Endometrial microvascular endothelial cells (primary cell): Measurements from ENCODE around the gene JUN. TPM values are rescaled to one million over a fixed set of nuclear protein-coding genes. Genes with fewer than 3 reads are reported as not detected.

Experiments
- in situ Hi-C: cut with HindIII; loops from 2 replicates; pipeline ENCODE4 v1.10.0; 2017; ENCODE audit warnings: low sequenced_read_pairs, low pct_unique_long_range_greater_than_20kb; ENCODE audit errors: inconsistent ontology term
- total RNA-seq: library from RNA; depleted of rRNA; stranded (reverse); fragments of >200 nt; gene quantifications from one replicate; pipeline ENCODE4 v1.2.3, GENCODE V29; 2015; ENCODE audit errors: inconsistent ontology term

JUN gene
- total RNA-seq, 1 donor from 2014 or later, result 117 TPM

DNA sequence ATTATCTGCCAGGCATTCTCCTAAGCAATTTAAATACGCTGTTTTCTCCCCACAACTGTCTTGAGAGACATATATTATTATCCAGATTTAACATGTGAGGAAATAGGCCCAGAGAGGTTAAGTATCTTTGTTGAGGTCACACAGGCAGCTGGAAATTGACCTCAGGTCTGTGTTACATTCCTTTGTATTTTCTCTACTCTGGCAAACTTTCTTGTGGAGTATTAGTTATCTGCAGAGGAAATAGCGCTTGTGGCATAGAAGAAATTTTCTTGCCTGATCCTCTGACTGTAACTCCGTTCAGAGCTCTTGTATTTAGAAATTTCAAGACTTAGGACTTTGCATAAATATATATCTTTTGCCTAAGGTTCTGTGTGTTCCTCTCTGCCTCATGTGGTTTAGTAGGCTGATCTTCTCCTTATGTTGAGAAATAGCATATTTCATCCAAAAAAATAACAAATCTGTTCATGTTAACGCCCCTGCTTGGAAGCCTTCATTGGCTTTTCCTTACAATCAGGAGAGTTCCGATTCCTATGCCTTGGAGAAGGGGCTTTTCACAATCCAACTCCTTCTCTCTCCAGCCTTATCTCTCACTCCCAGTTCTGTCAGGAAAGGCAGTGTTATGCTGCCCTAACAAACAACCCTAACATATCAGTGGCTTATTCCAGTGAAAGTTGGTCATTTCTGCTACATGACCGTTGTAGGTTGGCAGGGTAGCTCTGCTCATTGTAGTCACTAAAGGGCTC is 2.5 kb upstream of the JUN start:
- in situ Hi-C loops, result loop anchor here (5.0 kb wide), 1 partner anchor 66 kb away; no protein-coding TSS in a partner anchor

DNA sequence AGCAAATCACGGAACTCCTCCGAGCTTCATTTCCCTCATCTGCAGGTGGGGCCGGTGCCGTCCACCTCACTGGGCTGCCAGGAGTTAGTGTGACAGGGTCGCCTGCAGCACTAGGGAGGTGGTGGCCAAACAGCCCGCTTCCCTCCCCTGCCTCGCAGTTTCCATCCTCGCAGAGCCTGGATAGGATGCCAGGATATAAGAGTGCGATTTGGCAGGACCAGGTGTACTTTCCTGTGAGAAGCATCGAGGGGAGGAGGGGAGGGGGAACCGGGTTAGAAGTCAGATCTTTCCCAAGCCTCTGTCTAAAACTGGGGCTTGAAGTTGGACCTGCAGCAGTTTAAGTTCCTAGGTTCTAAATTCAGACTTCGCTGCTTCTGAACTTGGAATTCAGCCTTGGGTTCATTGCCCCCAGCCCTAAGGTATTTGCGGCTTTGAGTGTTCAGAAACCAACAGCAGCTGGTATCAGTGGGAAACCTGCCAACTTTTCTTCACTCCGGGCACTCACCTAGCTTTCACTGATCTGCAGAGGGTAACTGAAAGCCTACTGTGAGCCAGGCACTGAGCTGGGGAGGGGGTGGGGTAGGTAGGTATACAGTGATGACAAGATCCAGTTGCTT is 1.7 kb upstream of the JUN start:
- in situ Hi-C loops, result loop anchor here (5.0 kb wide), 1 partner anchor 67 kb away; no protein-coding TSS in a partner anchor

DNA sequence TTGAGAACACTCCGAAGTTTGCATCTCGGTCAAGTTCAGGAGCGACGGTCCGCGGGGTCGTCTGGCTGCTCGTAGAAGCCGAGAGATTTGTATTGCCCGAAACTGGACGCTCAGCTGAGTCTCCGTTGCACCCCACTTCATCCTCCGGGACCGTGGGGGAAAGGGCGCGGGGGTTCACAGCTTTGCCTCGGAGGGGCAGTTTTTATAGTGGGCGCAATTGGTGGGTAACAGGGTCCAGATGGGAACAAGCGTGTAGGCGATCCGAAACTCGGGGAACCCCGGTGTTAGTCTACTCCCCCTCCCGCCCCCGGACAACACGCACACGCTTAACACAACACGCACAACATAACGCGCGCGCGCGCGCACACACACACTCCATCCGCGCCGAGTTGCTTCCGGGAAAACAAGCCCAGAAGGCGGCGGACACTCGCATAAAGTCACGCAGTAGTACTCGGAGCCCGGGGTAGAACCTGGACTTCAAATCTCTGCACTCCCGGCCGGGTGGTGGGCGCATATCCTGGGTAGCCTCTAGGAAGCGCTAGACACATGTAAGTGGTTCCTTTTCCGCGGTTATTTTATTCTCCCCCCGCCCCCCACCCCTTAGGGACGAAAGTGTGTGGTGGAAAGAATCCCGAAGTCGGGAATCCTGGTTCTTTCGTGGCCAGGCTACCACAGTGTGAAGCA is 1.1 kb upstream of the JUN start:
- in situ Hi-C loops, result loop anchor here (5.0 kb wide), 1 partner anchor 67 kb away; no protein-coding TSS in a partner anchor

DNA sequence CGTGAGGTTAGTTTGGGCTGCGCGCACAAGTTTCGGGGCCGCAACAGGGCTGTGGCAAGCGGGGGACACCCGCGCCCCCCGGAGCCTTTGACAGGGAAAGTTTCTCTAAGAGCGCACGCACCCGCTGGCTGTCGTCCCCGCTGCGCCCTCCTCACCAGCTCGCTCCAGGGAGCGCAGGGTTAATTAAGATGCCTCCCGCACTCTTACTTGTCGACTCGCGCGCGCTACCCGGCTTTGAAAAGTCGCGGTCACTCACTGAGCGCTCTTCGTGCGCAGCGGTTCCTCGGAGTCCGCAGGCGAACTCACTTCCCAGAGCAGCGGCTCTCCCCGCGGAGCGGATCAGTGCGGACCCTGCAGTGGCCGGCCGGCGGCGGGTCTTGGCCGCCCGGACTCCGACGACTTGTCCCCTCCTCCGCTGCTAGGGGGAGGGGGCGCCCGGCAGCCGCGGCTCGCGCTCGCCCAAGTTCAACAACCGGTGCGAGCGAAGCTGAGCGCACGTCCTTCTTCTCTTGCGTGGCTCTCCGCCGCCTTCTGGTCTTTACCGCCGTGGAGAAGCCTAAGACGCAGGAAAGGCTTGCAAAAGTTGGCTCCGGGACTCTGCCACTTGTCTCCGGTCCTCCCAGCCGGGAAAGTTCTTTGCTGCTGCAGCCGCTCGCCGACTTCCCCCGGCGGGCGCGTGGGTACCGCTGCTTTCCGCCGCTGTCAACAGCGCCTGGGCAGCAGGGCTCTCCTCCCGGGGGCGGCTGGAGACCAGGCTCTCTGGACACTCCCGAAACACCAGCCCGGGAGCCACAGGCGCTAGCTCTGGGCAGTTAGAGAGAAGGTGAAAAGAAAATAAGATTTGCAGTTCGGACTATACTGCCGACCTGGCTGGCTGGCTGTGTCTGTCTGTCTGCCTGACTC is 506 bp downstream of the JUN start:
- in situ Hi-C loops, result no loop called here

DNA sequence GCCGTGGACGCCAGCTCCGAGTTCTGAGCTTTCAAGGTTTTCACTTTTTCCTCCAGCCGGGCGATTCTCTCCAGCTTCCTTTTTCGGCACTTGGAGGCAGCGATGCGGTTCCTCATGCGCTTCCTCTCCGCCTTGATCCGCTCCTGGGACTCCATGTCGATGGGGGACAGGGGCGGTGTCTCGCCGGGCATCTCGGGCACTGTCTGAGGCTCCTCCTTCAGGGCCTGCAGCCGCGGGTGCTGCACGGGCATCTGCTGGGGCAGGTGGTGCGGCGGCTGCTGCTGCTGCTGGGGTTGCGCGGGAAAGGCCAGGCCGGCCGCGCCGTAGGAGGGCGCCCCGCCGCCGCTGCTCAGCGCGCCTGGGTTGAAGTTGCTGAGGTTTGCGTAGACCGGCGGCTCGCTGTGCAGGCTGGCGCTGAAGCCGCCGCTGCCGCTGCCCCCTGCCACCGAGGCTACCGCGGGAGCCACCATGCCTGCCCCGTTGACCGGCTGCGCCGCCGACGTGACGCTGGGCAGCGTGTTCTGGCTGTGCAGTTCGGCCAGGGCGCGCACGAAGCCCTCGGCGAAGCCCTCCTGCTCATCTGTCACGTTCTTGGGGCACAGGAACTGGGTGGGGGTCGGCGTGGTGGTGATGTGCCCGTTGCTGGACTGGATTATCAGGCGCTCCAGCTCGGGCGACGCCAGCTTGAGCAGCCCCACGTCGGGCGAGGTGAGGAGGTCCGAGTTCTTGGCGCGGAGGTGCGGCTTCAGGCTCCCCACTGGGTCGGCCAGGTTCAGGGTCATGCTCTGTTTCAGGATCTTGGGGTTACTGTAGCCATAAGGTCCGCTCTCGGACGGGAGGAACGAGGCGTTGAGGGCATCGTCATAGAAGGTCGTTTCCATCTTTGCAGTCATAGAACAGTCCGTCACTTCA is 1.4 kb downstream of the JUN start:
- in situ Hi-C loops, result no loop called here

DNA sequence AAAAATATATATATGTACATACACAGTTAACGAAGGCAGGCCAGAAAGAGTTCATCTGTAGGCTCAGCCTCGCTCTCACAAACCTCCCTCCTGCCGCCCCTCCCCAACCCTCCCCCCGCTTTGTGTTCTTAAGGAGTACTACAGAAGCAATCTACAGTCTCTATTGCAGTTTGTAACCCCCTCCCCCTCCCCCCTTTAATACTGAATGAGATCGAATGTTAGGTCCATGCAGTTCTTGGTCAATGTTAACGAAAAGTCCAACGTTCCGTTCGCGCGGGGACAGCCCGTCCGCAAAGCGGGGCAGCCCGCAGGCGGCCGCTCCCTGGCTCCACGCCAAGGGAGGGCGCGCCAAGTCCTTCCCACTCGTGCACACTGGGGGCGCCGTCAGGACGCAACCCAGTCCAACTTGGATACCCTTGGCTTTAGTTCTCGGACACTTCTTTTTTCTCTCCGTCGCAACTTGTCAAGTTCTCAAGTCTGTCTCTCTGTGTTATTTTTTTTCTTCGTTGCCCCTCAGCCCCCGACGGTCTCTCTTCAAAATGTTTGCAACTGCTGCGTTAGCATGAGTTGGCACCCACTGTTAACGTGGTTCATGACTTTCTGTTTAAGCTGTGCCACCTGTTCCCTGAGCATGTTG is 2.2 kb downstream of the JUN start:
- in situ Hi-C loops, result no loop called here

DNA sequence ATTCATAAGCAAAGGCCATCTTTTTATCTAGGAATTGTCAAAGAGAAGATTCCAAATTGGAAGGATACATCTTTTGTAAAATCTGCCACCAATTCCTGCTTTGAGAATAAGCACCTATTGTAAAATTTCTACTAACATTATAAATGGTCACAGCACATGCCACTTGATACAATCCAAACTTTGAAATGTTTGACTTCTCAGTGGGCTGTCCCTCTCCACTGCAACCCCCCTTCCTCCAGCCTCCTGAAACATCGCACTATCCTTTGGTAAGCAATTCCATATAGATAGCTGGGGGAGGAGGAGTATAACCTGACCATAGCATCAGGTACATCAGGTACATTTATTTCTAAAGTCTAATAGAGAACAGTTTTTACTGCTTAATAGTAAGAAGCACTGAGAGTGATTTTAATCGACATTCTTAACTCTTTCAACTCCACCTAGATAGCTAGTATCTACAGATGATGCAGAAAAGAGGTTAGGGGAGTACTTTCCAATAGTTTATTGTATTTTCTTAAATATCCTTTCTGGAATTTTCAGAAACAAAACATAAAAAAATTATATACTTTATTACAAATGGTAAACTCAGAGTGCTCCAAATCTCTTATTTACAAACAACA is 2.9 kb downstream of the JUN start:
- in situ Hi-C loops, result no loop called here

DNA sequence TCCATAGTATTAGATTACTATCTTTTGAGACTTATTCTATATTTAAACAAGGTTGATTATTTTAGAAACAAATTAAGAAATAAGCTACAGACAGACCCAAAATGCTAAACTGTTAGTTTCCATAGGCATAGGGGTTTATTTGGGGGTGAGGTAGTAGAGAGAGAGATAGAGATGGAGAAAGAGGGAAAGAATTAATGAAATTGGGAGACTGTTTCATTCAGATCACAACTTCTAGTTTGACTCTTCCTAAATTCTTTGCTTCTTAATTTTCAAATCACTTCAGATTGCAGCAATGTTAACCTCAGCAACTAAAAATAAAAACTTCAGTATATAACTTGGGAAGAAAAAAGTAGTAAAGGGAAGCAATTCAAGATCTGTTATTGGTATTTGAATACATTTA is 3.4 kb downstream of the JUN start:
- in situ Hi-C loops, result no loop called here

DNA sequence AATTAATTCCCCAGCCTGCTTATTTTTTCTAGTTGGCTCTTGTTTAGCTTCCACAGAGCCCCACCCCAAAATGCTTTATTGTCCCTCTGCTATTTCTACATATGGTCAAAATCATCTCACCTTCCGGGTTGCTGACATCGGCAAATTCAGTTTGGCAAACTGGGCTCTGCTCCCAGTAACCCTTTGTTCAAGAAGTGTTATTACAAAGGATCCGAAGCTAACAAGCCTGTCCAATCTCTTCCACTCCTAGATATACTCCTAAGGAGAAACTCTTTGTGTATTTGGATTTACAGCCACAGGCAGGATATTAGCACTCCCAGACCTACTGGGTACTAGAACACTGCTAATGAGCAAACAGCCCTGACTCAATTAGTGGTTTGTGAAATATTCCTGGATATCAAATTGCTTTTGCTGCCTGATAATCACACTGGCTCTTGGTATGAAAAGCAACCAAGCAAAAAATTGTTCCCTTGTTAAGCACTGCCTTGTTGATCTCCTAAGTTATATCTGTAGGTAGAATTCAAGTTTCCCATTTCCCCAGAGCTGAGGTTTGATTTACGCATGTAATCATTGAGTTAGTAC is 4.0 kb downstream of the JUN start:
- in situ Hi-C loops, result no loop called here

DNA sequence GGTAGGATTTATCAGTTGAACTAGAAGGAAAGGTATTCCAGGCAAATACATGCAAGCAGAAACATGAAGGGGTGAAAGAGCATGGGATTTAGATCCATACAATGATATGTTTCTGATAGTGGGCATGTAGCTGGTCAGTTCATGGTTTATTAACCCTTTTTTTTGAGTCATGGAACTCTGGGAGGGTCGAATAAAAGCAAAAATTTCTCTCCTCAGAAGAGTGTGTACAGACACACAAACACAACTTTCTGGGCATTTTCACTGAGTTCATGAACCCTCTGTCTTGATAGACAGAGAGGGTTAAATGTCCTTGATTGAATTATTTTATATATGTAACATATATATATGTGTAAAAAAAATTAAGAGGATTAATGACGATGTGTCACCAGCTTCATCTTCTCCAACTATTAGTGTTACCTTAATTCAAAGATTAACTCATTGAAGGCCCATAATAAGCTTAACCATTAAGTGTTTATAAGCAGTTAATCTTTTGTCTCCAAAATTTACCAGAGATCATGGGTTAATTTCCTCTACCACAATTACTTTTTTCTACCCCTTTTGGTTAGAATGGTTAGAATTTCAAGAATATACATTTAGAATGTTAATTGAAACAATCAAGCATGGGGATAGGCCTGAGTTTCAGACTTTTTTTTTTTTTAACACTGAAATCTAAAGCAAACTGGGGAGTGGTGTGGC is 4.6 kb downstream of the JUN start:
- in situ Hi-C loops, result no loop called here

DNA sequence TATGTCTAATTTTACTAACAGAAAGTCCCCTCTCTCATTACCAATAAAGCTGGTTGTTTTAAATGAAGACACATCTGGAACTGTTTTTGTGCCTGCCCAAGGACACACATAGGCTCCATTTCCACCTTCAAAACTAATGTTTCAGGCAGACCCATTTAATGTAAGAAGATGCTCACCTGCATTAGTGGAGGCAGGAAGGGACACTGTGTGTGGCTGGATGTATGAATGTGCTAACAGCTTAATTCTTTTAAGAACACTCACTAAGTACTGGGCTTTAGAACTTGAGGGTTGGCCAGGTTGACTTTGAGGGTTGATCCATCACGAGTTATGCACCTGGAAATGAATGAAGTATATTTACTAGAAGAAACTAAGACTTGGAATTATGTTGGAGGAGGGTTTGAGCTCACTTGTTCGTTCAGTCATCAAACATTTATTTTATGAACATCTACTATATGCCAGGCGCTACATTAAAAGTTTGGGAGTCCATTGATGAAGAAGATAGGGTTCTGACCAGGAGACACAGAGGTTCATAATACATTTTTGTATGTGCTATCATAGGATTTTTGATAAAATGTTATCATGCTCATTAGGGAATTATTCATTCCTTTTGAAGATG is 5.4 kb downstream of the JUN start:
- in situ Hi-C loops, result no loop called here

DNA sequence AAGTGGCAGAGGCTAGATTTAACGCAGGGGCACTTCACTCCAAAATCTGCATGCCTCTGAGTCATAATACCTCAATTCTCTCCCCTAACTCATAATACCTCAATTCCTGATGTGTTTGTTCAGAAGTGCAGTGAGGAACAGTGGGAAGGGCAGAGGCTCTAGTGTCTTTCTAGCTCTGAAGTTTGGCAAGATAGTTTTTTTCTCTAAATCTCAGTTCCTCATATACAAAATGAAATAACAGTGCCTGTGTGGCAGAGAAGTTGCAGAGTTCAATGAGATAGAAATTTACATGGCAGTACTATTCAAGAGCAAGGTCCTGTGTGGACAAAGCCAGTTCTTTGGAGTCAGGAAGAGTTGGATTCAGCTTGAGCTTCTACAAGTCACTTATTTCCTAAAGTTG is 9.8 kb downstream of the JUN start:
- in situ Hi-C loops, result no loop called here

DNA sequence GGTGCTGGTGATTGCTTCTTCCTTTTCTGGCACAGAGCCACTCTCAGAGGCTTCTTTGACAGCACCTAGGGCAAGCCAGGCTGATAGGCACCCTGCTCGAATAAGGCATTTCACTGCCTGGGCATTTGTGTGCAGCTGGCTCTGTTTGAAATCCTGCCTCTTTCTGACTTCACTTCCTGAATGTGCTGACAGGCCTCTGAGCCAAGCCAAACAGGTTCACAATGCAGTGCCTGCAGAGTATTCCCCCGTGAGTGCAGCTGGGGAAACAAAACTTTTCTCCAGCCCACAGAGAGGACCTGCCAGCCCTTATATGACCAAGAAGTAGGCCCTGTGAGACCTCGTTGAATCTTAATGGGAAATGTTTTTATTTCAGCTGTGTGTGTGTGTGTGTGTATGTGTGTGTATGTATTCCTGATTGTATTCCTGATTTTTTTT is 10.4 kb downstream of the JUN start:
- in situ Hi-C loops, result no loop called here

DNA sequence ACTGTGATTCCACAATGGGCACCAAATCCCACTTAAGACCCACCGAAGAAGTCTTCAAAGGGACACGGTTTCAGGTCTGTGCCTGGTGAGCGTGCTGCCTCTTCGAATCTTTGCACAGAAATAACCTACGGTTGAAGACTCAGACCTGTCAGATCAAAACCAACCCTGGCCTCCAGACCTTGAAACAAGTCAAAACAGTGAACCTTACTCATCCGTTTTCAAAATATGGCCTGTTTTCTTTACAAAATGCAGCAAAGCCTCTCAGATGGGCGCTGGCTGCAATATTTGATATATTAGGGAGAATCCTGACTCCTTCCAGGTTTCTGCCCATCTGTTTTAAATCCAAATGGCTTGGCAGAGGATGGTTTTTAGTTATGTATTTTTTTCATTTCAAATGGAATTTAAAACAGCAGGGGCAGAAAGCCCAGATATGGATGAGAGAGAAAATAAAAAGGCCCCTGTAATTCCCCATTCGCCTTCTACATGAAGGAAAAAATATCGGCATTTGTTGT is 14.0 kb downstream of the JUN start:
- in situ Hi-C loops, result no loop called here

DNA sequence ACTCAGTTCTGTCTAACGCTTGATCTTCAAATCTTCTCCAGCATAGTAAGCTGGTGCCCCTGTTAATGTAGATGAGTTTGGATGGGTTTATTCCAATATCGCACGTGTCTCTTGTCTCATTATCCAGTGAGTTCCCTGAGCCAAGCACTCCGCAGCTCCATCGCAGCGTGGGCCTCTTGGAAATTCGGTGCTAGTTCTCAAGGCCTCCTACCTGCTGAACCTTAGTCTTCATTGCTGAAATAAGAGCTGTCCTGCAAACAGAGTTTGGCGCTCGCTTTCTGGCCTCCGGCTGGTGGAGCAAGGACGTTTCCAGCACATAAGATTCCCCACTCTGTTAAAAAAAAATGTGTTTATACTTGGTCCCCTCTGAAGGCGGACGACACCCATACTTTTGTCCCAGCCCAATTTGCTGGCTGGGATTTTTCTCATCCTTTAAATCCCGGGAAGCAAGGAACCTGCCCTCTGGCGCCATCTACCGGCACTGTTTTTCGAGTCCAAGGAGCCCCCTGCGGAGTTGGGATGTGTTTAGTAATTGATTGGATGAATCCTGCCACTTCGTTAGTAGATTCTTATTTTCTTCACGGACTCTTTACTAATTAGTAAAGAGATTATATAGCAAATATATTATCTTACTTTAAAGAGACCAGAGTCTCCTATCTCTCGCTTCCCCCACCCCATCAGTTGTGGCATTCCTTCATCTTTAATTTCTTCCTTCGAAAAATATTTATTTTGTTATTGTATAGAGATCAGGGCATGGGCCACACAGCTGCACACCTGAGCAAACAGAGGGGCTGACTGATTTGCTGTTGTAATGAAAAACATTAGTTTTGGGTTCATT is 14.7 kb downstream of the JUN start:
- in situ Hi-C loops, result no loop called here
